ENCODE measurements around the gene PFDN2.

- TF ChIP-seq RAD21 (IDR thresholded peaks at IDR 0.05; ENCODE audit: low read length) (no peak), POLR2A (IDR thresholded peaks at IDR 0.05; ENCODE audit: low read depth, low read length) (no peak), MXI1 (IDR thresholded peaks at IDR 0.05; ENCODE audit: borderline replicate concordance, low read depth, low read length) (no peak), RFX5 (IDR thresholded peaks at IDR 0.05; ENCODE audit: low read depth, low read length) (no peak), CTCF (conservative IDR thresholded peaks at IDR 0.05; ENCODE audit: low read depth, low read length) (no peak), RCOR1 (IDR thresholded peaks at IDR 0.05; ENCODE audit: insufficient replicate concordance, low read length) (no peak), SMC3 (IDR thresholded peaks at IDR 0.05; ENCODE audit: low read depth, low read length) (no peak)
Measured at GRCh38 chr1:161140755-161141400, 23.0 kb upstream of the PFDN2 start.
